GM12878 (cell line): ENCODE data around the gene CTSL. TPM values are rescaled to one million over a fixed set of nuclear protein-coding genes. Genes with fewer than 3 reads are reported as not detected.

ENCODE experiments used
- ATF7 ChIP-seq: fragments of 450-650 bp; IDR thresholded peaks from 2 replicates; pipeline ENCODE4 v1.6.1; 2016; ENCODE audit warnings: low read depth, mild to moderate bottlenecking
- CUX1 ChIP-seq: IDR thresholded peaks from 2 replicates; pipeline ENCODE4 v1.6.1; 2012; ENCODE audit warnings: improper control_type of control experiment, low read depth, low read length; ENCODE audit not compliant: insufficient replicate concordance
- EED ChIP-seq: sonication (generic); IDR thresholded peaks from 2 replicates; pipeline ENCODE4 v1.6.1; 2016; ENCODE audit warnings: antibody characterized with exemption, low read depth
- ESRRA ChIP-seq: IDR thresholded peaks from 2 replicates; pipeline ENCODE4 v1.6.1; 2012; ENCODE audit warnings: mild to moderate bottlenecking, low read length, improper control_type of control experiment
- FOXM1 ChIP-seq: IDR thresholded peaks from 2 replicates; pipeline ENCODE4 v1.6.1; 2012; ENCODE audit warnings: low read depth, mild to moderate bottlenecking, inconsistent platforms, low read length, moderate library complexity
- HSF1 ChIP-seq: fragments of 150-350 bp; IDR thresholded peaks from 2 replicates; pipeline ENCODE4 v1.6.1; 2014; ENCODE audit warnings: mild to moderate bottlenecking, low read depth, low read length
- IRF4 ChIP-seq: IDR thresholded peaks from 2 replicates; pipeline ENCODE4 v1.6.1; 2011; ENCODE audit warnings: low read depth, low read length
- MEF2B ChIP-seq: fragments of 450-650 bp; IDR thresholded peaks from 2 replicates; pipeline ENCODE4 v1.6.1; 2018; ENCODE audit warnings: mild to moderate bottlenecking, moderate library complexity; ENCODE audit not compliant: partially characterized antibody, poor library complexity, severe bottlenecking
- NFXL1 ChIP-seq: fragments of 450-650 bp; IDR thresholded peaks from 2 replicates; pipeline ENCODE4 v1.6.1; 2017; ENCODE audit warnings: antibody characterized with exemption, mild to moderate bottlenecking, borderline replicate concordance
- NFYA ChIP-seq: IDR thresholded peaks from 2 replicates; pipeline ENCODE4 v1.6.1; 2011; ENCODE audit warnings: low read depth, mild to moderate bottlenecking, low read length, improper control_type of control experiment, borderline replicate concordance
- NR2C2 ChIP-seq: IDR thresholded peaks from 2 replicates; pipeline ENCODE4 v1.6.1; 2011; ENCODE audit warnings: borderline replicate concordance, low read depth; ENCODE audit not compliant: control insufficient read depth, insufficient read length
- PAX5 ChIP-seq: IDR thresholded peaks from 2 replicates; pipeline ENCODE4 v1.6.1; 2011; ENCODE audit warnings: low read depth, low read length, borderline replicate concordance
- PAX8 ChIP-seq: fragments of 450-650 bp; IDR thresholded peaks from 2 replicates; pipeline ENCODE4 v1.6.1; 2017; ENCODE audit warnings: mild to moderate bottlenecking, moderate library complexity
- RAD21 ChIP-seq: IDR thresholded peaks from 2 replicates; pipeline ENCODE4 v1.6.1; 2011; ENCODE audit warnings: mild to moderate bottlenecking, low read depth, low read length, moderate library complexity; ENCODE audit not compliant: insufficient read depth
- SPI1 ChIP-seq: IDR thresholded peaks from 2 replicates; pipeline ENCODE4 v1.6.1; 2011; ENCODE audit warnings: low read depth, mild to moderate bottlenecking, low read length, moderate library complexity, borderline replicate concordance; ENCODE audit not compliant: insufficient read depth
- SRF ChIP-seq, 2 experiments: IDR thresholded peaks; 2 replicates each; pipeline ENCODE4 v1.6.1; 2011; ENCODE audit warnings: low read depth in 2 of 2, low read length in 2 of 2, mild to moderate bottlenecking in 1 of 2, moderate library complexity in 1 of 2
- TCF12 ChIP-seq: IDR thresholded peaks from 2 replicates; pipeline ENCODE4 v1.6.1; 2011; ENCODE audit warnings: low read depth, mild to moderate bottlenecking, low read length
- ZNF217 ChIP-seq: fragments of 450-650 bp; IDR thresholded peaks from 2 replicates; pipeline ENCODE4 v1.6.1; 2017; ENCODE audit warnings: antibody characterized with exemption, mild to moderate bottlenecking
- polyA plus RNA-seq, 11 experiments: library from polyadenylated mRNA; depleted of rRNA in 4 of 11; unstranded in 6 of 11; stranded (reverse) in 5 of 11; fragments of >200 nt; fragmentation: Nextera tagmentation in 4 of 11; fragmentation: Illumina TruSeq in 1 of 11; extraction: Ambion mirVana in 4 of 11; extraction: Trizol in 1 of 11; gene quantifications; 1 replicate in 1 of 11; 2 replicates in 10 of 11; pipeline versions ENCODE4 v1.2.1 to v1.2.3, GENCODE V29; 2011 to 2016; ENCODE audit warnings: inconsistent platforms in 2 of 11, missing spikeins in 2 of 11, low read depth in 1 of 11
- total RNA-seq, 4 experiments: library from RNA; depleted of rRNA in 3 of 4; stranded (reverse); fragments of >200 nt in 3 of 4; fragmentation: Illumina TruSeq in 1 of 4; extraction: Trizol in 1 of 4; gene quantifications; 2 replicates each; pipeline versions ENCODE4 v1.2.1 to v1.2.3, GENCODE V29; 2013 to 2021

Gene CTSL
- total and polyA plus RNA-seq, 10 of the 15 experiments (the other 5 are each of a cell fraction or from before 2014, with no cell fraction given), result 0.24 to 0.72 TPM; not detected in 8

GRCh38 chr9:87684627-87685219 is 41.2 kb upstream of the CTSL start (continued):
- TF ChIP-seq NR2C2 (no peak), ZNF217 (no peak), PAX5 (no peak), FOXM1 (no peak), PAX8 (no peak), SPI1 (no peak), ATF7 (no peak), EED (0 out of 2 replicates have a peak, but pooled peaks have one; percentile 20), NFXL1 (no peak), CUX1 (no peak), ESRRA (no peak), SRF (IDR thresholded peaks at IDR 0.05; ENCODE audit: low read depth in 2 of 2, low read length in 2 of 2) (no peak), NFYA (no peak), MEF2B (peak; percentile 77), IRF4 (no peak), TCF12 (no peak), HSF1 (no peak), RAD21 (0 out of 2 replicates have a peak, but pooled peaks have one; percentile 5)
